Liver (tissue), 9 donors: ENCODE data around the gene TPST2. TPM values are rescaled to one million over a fixed set of nuclear protein-coding genes. Genes with fewer than 3 reads are reported as not detected.

ENCODE experiments used
- DNase-seq: peaks from one replicate; pipeline ENCODE4 v3.0.0-alpha.2; 2017; ENCODE audit warnings: low spot score
- H3K27ac ChIP-seq, 2 donors: one replicate each; pipeline ENCODE4 v1.7.0; 2013; ENCODE audit warnings: inconsistent platforms in 2 of 2, low read length in 2 of 2, control low read depth in 1 of 2, low read depth in 1 of 2, mild to moderate bottlenecking in 1 of 2
- H3K27me3 ChIP-seq, 4 donors: one replicate each; pipeline versions ENCODE4 v1.6.1 to v1.7.0; 2013; ENCODE audit warnings: low read length in 3 of 4, inconsistent platforms in 1 of 4, mild to moderate bottlenecking in 1 of 4, moderate library complexity in 1 of 4; ENCODE audit not compliant: control insufficient read depth in 4 of 4, insufficient read depth in 4 of 4
- H3K36me3 ChIP-seq, 4 donors: one replicate each; pipeline versions ENCODE4 v1.6.1 to v1.7.0; 2013; ENCODE audit warnings: low read length in 3 of 4, mild to moderate bottlenecking in 3 of 4, low read depth in 1 of 4, moderate library complexity in 1 of 4; ENCODE audit not compliant: control insufficient read depth in 4 of 4, insufficient read depth in 3 of 4
- H3K4me1 ChIP-seq, 4 donors: one replicate each; pipeline versions ENCODE4 v1.6.1 to v1.7.0; 2013; ENCODE audit warnings: low read length in 3 of 4, mild to moderate bottlenecking in 3 of 4, moderate library complexity in 1 of 4; ENCODE audit not compliant: control insufficient read depth in 4 of 4, insufficient read depth in 4 of 4
- H3K4me3 ChIP-seq, 3 donors: one replicate each; pipeline versions ENCODE4 v1.6.1 to v1.7.0; 2013; ENCODE audit warnings: low read length in 3 of 3, control low read depth in 1 of 3, low read depth in 1 of 3, mild to moderate bottlenecking in 1 of 3
- H3K9ac ChIP-seq, 2 donors: one replicate each; pipeline ENCODE4 v1.7.0; 2013; ENCODE audit warnings: low read length in 2 of 2, mild to moderate bottlenecking in 2 of 2, moderate library complexity in 2 of 2, control low read depth in 1 of 2, low read depth in 1 of 2
- H3K9me3 ChIP-seq, 4 donors: one replicate each; pipeline versions ENCODE4 v1.6.1 to v1.7.0; 2013; ENCODE audit warnings: low read length in 3 of 4; ENCODE audit not compliant: control insufficient read depth in 4 of 4
- EGR1 ChIP-seq, 2 donors: IDR thresholded peaks; 2 replicates each; pipeline ENCODE4 v1.6.1; 2016 to 2018; ENCODE audit warnings: antibody characterized with exemption in 2 of 2, low read depth in 2 of 2
- FOXA2 ChIP-seq: IDR thresholded peaks from 2 replicates; pipeline ENCODE4 v1.6.1; 2016; ENCODE audit warnings: antibody characterized with exemption
- GABPA ChIP-seq, 2 donors: IDR thresholded peaks in 1 of 2; conservative IDR thresholded peaks in 1 of 2; 2 replicates each; pipeline ENCODE4 v1.6.1; 2016; ENCODE audit warnings: antibody characterized with exemption in 2 of 2, mild to moderate bottlenecking in 1 of 2, moderate library complexity in 1 of 2
- HNF4A ChIP-seq, 2 donors: conservative IDR thresholded peaks; 2 replicates each; pipeline ENCODE4 v1.6.1; 2016; ENCODE audit warnings: antibody characterized with exemption in 2 of 2, mild to moderate bottlenecking in 2 of 2
- HNF4G ChIP-seq: IDR thresholded peaks from 2 replicates; pipeline ENCODE4 v1.6.1; 2016; ENCODE audit warnings: antibody characterized with exemption
- JUND ChIP-seq, 2 donors: IDR thresholded peaks; 2 replicates each; pipeline ENCODE4 v1.6.1; 2016; ENCODE audit warnings: antibody characterized with exemption in 2 of 2
- RAD21 ChIP-seq, 2 donors: IDR thresholded peaks; 2 replicates each; pipeline ENCODE4 v1.6.1; 2016; ENCODE audit warnings: antibody characterized with exemption in 2 of 2, mild to moderate bottlenecking in 2 of 2
- SP1 ChIP-seq: IDR thresholded peaks from 2 replicates; pipeline ENCODE4 v1.6.1; 2018; ENCODE audit warnings: antibody characterized with exemption, mild to moderate bottlenecking
- TAF1 ChIP-seq: conservative IDR thresholded peaks from 2 replicates; pipeline ENCODE4 v1.6.1; 2016; ENCODE audit warnings: antibody characterized with exemption, mild to moderate bottlenecking
- YY1 ChIP-seq: IDR thresholded peaks from 2 replicates; pipeline ENCODE4 v1.6.1; 2016; ENCODE audit warnings: antibody characterized with exemption, mild to moderate bottlenecking
- WGBS: extraction: QIAGEN DNeasy Blood & Tissue Kit; methylation state at CpG from one replicate; pipeline ENCODE4 v1.1.7; 2013; 5-methylcytosine and 5-hydroxymethylcytosine counted together
- polyA plus RNA-seq, 2 donors: library from polyadenylated mRNA; stranded (reverse) in 1 of 2; unstranded in 1 of 2; fragments of 200-250 nt in 1 of 2; fragments of >200 nt in 1 of 2; fragmentation: Nextera tagmentation in 1 of 2; extraction: Ambion mirVana in 1 of 2; gene quantifications; one replicate each; pipeline versions ENCODE4 v1.2.1 to v1.2.3, GENCODE V29; 2013 to 2015
- total RNA-seq, 2 donors: library from RNA; depleted of rRNA; stranded (reverse); fragments of >200 nt; gene quantifications; one replicate each; pipeline ENCODE4 v1.2.3, GENCODE V29; 2014
- TF ChIP-seq, protein P1 (sequence below): IDR thresholded peaks from 2 replicates; pipeline ENCODE4 v1.6.1; 2016; ENCODE audit warnings: antibody characterized with exemption, mild to moderate bottlenecking
- TF ChIP-seq, protein P2 (sequence below): IDR thresholded peaks from 2 replicates; pipeline ENCODE4 v1.6.1; 2016; ENCODE audit warnings: antibody characterized with exemption
- donor health status: healthy.
- donor health status: healthy.
- donor health status: healthy.
- donor health status: healthy.
- donor health status: healthy.

The TPST2 gene
- total and polyA plus RNA-seq, 4 donors: 33.3 to 109 (median 69.7) TPM

DNA sequence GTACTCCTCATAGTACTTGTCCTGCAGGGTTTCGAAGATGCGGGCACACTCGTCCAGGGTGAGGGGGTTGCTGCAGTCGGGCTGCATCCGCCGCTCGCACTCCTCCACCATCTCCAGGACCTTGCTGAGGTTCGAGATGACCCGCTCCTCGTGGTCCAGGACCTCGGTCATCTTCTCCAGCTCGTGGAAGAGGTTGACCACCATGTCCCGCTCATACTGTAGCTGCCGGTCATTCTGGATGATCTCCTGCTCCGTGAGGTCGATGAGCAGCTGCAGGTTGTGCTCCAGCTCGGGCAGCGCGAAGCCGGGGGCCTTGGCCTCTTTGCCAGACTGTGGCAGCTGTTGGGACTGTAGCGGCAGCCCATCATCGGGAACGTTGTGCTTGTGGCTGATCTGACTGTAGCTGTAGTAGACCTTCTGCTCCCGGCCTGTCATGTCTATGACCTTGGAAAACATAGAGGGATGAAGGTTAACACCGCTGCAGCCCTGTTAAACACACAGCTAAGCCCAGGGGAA is 90.7 kb downstream of the TPST2 start (continued):
- TF ChIP-seq, protein P1, sequence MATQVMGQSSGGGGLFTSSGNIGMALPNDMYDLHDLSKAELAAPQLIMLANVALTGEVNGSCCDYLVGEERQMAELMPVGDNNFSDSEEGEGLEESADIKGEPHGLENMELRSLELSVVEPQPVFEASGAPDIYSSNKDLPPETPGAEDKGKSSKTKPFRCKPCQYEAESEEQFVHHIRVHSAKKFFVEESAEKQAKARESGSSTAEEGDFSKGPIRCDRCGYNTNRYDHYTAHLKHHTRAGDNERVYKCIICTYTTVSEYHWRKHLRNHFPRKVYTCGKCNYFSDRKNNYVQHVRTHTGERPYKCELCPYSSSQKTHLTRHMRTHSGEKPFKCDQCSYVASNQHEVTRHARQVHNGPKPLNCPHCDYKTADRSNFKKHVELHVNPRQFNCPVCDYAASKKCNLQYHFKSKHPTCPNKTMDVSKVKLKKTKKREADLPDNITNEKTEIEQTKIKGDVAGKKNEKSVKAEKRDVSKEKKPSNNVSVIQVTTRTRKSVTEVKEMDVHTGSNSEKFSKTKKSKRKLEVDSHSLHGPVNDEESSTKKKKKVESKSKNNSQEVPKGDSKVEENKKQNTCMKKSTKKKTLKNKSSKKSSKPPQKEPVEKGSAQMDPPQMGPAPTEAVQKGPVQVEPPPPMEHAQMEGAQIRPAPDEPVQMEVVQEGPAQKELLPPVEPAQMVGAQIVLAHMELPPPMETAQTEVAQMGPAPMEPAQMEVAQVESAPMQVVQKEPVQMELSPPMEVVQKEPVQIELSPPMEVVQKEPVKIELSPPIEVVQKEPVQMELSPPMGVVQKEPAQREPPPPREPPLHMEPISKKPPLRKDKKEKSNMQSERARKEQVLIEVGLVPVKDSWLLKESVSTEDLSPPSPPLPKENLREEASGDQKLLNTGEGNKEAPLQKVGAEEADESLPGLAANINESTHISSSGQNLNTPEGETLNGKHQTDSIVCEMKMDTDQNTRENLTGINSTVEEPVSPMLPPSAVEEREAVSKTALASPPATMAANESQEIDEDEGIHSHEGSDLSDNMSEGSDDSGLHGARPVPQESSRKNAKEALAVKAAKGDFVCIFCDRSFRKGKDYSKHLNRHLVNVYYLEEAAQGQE: no peak
- no peak for TF ChIP-seq TAF1

DNA sequence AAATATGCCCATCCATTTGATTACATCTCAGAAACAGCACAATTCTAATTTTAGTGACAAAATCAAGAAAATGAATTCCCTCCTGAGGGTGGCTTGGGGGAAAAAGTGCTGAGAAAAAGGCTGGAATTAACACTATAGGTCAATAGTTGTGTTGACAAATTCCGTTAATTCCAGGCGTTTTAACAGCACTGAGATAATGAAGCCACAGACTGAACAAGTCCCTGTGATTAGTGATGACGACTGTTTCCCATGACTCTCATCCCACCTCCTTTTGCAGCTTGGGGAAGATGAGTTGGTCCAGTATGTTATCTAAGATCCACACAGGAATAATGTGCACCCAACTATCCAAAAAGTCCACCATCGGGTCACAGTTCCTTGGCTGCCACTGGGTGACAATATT is 93.5 kb downstream of the TPST2 start:
- Histone ChIP-seq H3K4me3 (no peak overlapping the region), H3K9ac (no peak overlapping the region), H3K27me3 (no peaks in the 10 kb centered on the region), H3K4me1 (no peaks in the 10 kb centered on the region), H3K36me3 (peaks cover 28 to 81% (median 74%) of the 10 kb centered on the region in 4 donors), H3K9me3 (no peaks in the 10 kb centered on the region), H3K27ac (no peak overlapping the region)
- TF ChIP-seq YY1 (no peak), SP1 (no peak), GABPA (IDR thresholded peaks at IDR 0.05 in 1 of 2, conservative IDR thresholded peaks at IDR 0.05 in 1 of 2) (no peak), EGR1 (IDR thresholded peaks at IDR 0.05; ENCODE audit: low read depth in 2 of 2) (no peak), HNF4G (no peak), RAD21 (IDR thresholded peaks at IDR 0.05) (no peak), TAF1 (no peak), JUND (IDR thresholded peaks at IDR 0.05) (no peak), HNF4A (conservative IDR thresholded peaks at IDR 0.05) (no peak), FOXA2 (no peak)
- TF ChIP-seq, protein P2, sequence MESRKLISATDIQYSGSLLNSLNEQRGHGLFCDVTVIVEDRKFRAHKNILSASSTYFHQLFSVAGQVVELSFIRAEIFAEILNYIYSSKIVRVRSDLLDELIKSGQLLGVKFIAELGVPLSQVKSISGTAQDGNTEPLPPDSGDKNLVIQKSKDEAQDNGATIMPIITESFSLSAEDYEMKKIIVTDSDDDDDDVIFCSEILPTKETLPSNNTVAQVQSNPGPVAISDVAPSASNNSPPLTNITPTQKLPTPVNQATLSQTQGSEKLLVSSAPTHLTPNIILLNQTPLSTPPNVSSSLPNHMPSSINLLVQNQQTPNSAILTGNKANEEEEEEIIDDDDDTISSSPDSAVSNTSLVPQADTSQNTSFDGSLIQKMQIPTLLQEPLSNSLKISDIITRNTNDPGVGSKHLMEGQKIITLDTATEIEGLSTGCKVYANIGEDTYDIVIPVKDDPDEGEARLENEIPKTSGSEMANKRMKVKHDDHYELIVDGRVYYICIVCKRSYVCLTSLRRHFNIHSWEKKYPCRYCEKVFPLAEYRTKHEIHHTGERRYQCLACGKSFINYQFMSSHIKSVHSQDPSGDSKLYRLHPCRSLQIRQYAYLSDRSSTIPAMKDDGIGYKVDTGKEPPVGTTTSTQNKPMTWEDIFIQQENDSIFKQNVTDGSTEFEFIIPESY: no peak
- TF ChIP-seq, protein P1: no peak
- WGBS: 89% methylated on average over 4 of the region's 4 CpGs
- DNase-seq: no peak
